Activated CD4-positive, alpha-beta T cell treated with anti-CD3 and anti-CD28 coated beads for 24 hours (primary cell): ENCODE measurements around the gene PRDM1.

Experiments
- DNase-seq, 2 donors: peaks; one replicate each; pipeline ENCODE4 v3.0.0-alpha.2; 2020; ENCODE audit warnings: low read depth in 2 of 2

The PRDM1 gene

GRCh38 chr6:106070636-106071035, 15.5 kb upstream of the PRDM1 start:
- no peak for DNase-seq

- DNase-seq = no peak
These were observed 13.5 kb upstream of the PRDM1 start for GRCh38 chr6:106072501-106073090.

- DNase-seq = no peak
These were observed 12.0 kb upstream of the PRDM1 start for GRCh38 chr6:106074146-106074545.

GRCh38 chr6:106076139-106076538, 10.0 kb upstream of the PRDM1 start:
- no peak for DNase-seq

- no peak for DNase-seq
These were observed 9.0 kb upstream of the PRDM1 start for GRCh38 chr6:106077170-106077569.

GRCh38 chr6:106077881-106078280, 8.3 kb upstream of the PRDM1 start:
- no peak for DNase-seq

- DNase-seq = no peak
These were observed 6.0 kb upstream of the PRDM1 start for GRCh38 chr6:106079961-106080762.

GRCh38 chr6:106080763-106081095, 5.4 kb upstream of the PRDM1 start:
- DNase-seq = no peak

GRCh38 chr6:106081715-106082114, 4.4 kb upstream of the PRDM1 start:
- no peak for DNase-seq

- no peak for DNase-seq
These were observed 3.3 kb upstream of the PRDM1 start for GRCh38 chr6:106082735-106083398.

- DNase-seq = no peak
These were observed 2.5 kb upstream of the PRDM1 start for GRCh38 chr6:106083618-106084017.

- no peak for DNase-seq
These were observed 1.8 kb upstream of the PRDM1 start for GRCh38 chr6:106084106-106084988.

- no peak for DNase-seq
These were observed 996 bp upstream of the PRDM1 start for GRCh38 chr6:106084989-106085691.

- no peak for DNase-seq
These were observed 498 bp upstream of the PRDM1 start for GRCh38 chr6:106085692-106085983.

- no peak for DNase-seq
These were observed 659 bp downstream of the PRDM1 start for GRCh38 chr6:106086814-106087175.

GRCh38 chr6:106087548-106088325, 1.6 kb downstream of the PRDM1 start:
- DNase-seq = no peak

- DNase-seq = no peak
These were observed 3.9 kb downstream of the PRDM1 start for GRCh38 chr6:106090001-106090400.

GRCh38 chr6:106092279-106092678, 6.1 kb downstream of the PRDM1 start:
- no peak for DNase-seq

GRCh38 chr6:106094261-106094963, 8.3 kb downstream of the PRDM1 start:
- DNase-seq = no peak

GRCh38 chr6:106094964-106095335, 8.8 kb downstream of the PRDM1 start:
- DNase-seq = no peak
